Panc1 (cell line): Measurements from ENCODE around the gene REC114.

Experiments
- CTCF ChIP-seq: fragments of 450-650 bp; IDR thresholded peaks from 2 replicates; pipeline ENCODE4 v1.5.1; 2017; ENCODE audit warnings: mild to moderate bottlenecking
- POLR2AphosphoS5 ChIP-seq: IDR thresholded peaks from 2 replicates; pipeline ENCODE4 v1.6.1; 2012; ENCODE audit warnings: mild to moderate bottlenecking, low read depth, low read length, moderate library complexity

- TF ChIP-seq POLR2AphosphoS5 (no peak), CTCF (no peak)
These were observed 147.3 kb downstream of the REC114 start for GRCh38 chr15:73590263-73590662.
